HG03095 (cell line): ENCODE data around the gene TSHZ2.
A peak's percentile ranks its signal among the peaks of the same experiment; 100 is the strongest.

Experiments
- ATAC-seq: cut with Tn5 transposase; IDR thresholded peaks from one replicate; pipeline ENCODE4 v1.9.1; 2021; ENCODE audit warnings: moderate library complexity; ENCODE audit not compliant: unreplicated experiment

TSHZ2 gene

DNA sequence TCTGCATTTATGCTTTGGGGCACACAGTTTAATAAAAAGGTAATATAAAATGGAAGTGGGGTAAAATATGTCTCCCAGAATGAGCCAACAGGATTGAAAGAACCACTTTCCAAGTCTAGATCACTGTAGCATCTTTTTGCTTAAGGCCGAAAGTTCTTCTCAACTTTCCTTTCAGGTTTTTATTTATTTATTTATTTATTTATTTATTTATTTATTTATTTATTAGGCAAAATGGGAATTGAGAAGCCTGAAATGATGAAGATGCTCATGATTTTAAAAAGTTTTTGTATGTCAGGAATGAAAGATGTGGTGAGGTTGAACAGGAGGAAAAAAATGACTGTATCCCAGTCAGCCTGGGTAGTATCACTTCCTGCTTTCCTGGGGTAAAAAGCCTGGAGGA is 24.0 kb downstream of the TSHZ2 start:
- ATAC-seq: no peak

DNA sequence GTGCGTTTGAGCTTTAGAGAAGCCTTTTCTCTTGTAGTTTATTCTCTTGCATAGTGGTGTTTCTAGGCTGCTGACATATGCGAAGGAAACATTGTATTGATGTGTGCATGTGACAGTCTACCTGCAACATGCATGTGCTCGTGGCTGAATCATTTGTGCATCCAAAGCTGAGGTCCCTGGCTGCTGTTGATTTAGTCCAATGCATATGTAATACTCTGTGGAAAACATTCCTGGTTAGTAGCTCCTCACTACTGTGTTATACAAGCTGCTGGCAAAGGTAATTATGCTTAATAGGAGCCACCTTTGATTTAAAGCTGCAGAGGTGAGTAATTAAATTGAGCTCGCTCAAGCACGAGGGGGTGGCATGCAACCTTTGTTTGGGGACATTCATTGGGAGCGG is 24.5 kb downstream of the TSHZ2 start:
- no peak for ATAC-seq

DNA sequence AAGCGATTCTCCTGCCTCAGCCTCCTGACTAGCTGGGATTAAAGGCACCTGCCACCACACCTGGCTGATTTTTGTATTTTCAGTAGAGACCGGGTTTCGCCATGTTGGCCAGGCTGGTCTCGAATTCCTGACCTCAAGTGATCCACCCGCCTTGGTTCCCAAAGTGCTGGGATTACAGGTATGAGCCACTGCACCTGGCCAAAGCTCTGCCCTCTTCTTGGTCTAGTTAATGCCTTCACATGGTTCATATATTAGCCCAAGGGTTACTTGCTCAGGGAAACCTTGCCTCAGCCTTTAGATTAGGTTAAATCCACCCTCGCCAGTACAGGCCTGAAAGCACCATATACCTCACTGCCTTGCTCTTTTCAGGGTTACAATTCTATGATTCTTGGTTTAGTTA is 26.1 kb downstream of the TSHZ2 start:
- no peak for ATAC-seq

DNA sequence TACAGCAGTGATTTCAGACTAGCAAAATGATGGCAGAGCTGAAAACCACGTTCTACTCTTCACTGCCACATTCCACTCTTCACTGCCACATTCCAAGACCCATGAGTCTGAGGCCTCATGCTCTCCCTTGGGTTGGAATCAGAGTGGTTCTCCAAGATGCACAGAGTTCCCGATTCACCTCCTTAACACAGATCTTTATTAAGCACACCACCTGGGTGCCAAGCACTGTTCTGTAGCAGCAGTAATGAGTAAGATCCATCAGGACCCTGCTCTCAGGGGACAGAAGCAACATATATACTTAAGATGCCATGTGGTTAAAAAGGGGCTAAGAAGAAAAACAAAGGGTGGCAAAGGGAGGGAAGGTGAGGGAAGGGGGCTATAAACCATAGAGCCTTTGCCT is 26.9 kb downstream of the TSHZ2 start:
- no peak for ATAC-seq

- ATAC-seq: peak; percentile 78
These were observed 29.5 kb downstream of the TSHZ2 start for GRCh38 chr20:53001498-53002301.

DNA sequence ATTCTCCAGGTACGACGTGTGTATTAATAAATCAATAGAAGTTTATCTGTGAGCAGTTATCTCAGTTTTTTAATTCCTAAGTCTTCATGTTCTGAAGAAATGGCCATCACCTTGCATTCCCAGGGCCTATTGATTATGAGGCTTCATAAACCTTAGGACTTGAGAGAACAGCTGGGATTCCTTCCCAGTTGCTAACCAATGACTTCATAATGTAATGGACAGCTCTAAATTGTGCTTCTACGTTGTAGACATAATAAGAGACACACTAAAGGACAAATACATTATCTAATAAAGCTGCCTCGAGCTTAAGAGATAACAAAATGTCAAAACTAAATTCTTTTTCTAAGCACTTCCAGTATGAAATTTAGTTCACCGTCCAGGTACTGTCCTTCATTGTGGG is 30.6 kb downstream of the TSHZ2 start:
- no peak for ATAC-seq

GRCh38 chr20:53003420-53004154 is 31.4 kb downstream of the TSHZ2 start:
- ATAC-seq: no peak

- no peak for ATAC-seq
These were observed 32.2 kb downstream of the TSHZ2 start for GRCh38 chr20:53004267-53004813.

- no peak for ATAC-seq
These were observed 38.0 kb downstream of the TSHZ2 start for GRCh38 chr20:53009979-53010735.

- no peak for ATAC-seq
These were observed 39.5 kb downstream of the TSHZ2 start for GRCh38 chr20:53011640-53012039.

GRCh38 chr20:53013183-53013582 is 41.0 kb downstream of the TSHZ2 start:
- no peak for ATAC-seq

- no peak for ATAC-seq
These were observed 41.7 kb downstream of the TSHZ2 start for GRCh38 chr20:53013847-53014246.

DNA sequence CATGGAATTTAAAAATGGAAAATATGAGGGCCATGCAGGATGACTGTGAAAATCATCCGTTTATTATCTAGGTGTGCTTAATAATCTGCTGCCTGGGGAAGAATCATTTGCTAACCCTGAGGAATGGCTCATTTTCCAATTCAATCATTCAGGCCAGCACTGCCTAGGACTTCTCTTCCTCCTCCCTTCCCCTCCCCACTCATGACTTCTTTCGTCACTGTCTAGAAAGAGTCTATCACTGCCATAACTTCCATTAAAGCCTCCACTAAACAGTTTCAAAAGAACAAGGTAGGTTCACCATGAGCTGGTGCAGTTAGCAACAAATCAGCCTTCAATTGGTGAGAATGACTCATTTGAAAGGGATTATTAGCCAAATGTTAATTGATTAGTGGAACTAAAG is 43.9 kb downstream of the TSHZ2 start:
- no peak for ATAC-seq

- ATAC-seq: no peak
These were observed 44.4 kb downstream of the TSHZ2 start for GRCh38 chr20:53016534-53017042.

DNA sequence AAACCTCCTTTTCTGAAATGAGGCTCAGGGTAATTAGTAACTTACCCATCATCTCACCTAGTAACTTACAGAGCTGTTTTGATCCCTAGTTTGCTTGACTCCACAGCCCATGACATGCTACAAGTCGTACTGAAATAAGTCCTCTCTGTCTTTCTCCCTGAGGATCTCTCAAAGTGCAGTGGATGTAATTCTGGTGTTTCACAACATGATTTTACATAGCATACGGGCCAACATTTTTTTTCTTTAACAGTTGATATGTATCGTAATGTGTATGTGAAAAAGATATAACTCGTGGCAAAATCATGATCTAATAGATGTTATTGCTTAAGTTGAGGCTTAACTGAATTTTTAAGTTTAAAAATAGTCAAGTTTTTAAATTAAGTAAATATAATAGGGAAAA is 45.0 kb downstream of the TSHZ2 start:
- ATAC-seq: no peak

DNA sequence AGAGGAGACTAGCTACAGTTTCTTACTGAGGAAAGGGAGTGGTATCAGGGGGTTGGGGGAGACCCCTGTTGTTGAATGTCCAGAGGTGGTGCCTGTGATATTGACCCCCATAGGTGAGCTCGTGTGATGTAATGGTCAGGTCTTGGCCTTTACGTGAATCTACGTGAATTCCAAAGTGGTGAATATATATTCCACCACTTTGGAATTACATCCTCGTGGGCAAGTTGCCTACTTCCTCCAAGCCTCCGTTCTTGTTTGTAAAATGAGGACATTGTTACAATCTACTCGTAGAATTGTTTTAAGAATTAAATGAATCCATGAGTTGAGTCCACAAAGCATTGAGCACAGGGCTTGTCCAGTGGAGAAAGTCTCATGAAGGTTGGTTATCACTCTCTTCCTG is 47.3 kb downstream of the TSHZ2 start:
- no peak for ATAC-seq

DNA sequence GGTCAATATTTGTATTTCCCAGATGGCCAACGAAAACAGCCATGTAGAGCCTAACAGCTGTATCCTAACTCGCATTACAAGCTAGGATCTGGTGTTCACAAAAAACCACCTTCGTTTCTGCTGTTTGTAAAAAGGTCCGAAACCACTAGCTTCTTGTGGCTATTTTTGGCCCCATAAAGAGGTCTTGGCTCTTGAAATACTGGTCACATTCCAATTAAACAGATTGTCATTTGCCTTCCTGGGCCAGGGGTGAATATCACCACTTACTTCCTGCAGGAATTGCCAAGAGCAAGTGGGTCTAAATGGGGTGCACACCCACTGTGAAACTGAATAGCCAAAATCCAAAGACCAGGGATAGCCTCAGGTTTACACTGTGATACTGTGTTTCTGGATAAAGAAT is 48.2 kb downstream of the TSHZ2 start:
- no peak for ATAC-seq

DNA sequence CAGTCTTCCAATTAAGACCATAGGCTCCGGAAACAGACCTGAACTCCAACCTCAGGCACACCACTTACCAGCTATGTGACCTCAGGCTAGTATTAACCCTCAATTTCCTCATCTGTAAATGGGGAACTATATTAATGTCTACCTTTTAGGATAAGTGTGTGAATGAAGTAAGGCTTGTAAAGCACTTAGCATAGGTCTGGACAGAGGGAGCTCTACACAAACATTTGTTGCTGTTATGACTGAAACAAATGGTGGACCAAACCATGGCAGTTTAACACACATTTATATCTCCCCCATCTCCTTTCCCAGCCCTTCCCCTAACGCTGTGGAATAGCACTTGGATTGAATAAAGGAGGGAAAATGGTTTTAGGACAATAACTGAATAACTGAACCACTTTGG is 48.7 kb downstream of the TSHZ2 start:
- no peak for ATAC-seq

- ATAC-seq: no peak
These were observed 49.8 kb downstream of the TSHZ2 start for GRCh38 chr20:53021934-53022333.

GRCh38 chr20:53023732-53024520 is 51.8 kb downstream of the TSHZ2 start:
- no peak for ATAC-seq
